ENCODE measurements around the gene EBPL. TPM values are rescaled to one million over a fixed set of nuclear protein-coding genes. Genes with fewer than 3 reads are reported as not detected.

EBPL gene
- total and polyA plus RNA-seq, 9 of the 15 experiments (the other 6 are each of a cell fraction or from before 2014, with no cell fraction given): 5.2 to 68.3 (median 43.0) TPM

GRCh38 chr13:49641801-49642291, 49.4 kb downstream of the EBPL start (continued):
- TF ChIP-seq ZZZ3 (IDR thresholded peaks at IDR 0.05) (no peak), HMG20A (CRISPR knock-in tag; conservative IDR thresholded peaks at IDR 0.05) (no peak), NCOA2 (IDR thresholded peaks at IDR 0.05; ENCODE audit: partially characterized antibody in 2 of 2) (no peak), ZFX (CRISPR knock-in tag; IDR thresholded peaks at IDR 0.05) (peak; percentile 24; the same call in 1 of the 2 replicates), CHAMP1 (IDR thresholded peaks at IDR 0.05) (no peak), ZNF253 (CRISPR knock-in tag; conservative IDR thresholded peaks at IDR 0.05) (no peak), BRF2 (IDR thresholded peaks at IDR 0.05; ENCODE audit: borderline replicate concordance, insufficient read depth, insufficient read length) (no peak), KLF10 (CRISPR knock-in tag; IDR thresholded peaks at IDR 0.05) (no peak), SOX6 (IDR thresholded peaks at IDR 0.05) (peak; percentile 52; the same call in 1 of the 2 replicates), YY1 (IDR thresholded peaks at IDR 0.05; ENCODE audit: borderline replicate concordance in 1 of 3, control insufficient read depth in 1 of 3, extremely low read depth in 1 of 3, insufficient read depth in 3 of 3, insufficient read length in 1 of 3, insufficient replicate concordance in 2 of 3, low read depth in 1 of 3, low read length in 2 of 3) (no peak), SMAD4 (CRISPR knock-in tag; conservative IDR thresholded peaks at IDR 0.05) (no peak), POLR2A (conservative IDR thresholded peaks at IDR 0.05) (no peak), BACH1 (tag; IDR thresholded peaks at IDR 0.05) (no peak; the same call in 1 of the 2 replicates), ZNF699 (CRISPR knock-in tag; IDR thresholded peaks at IDR 0.05; ENCODE audit: insufficient replicate concordance) (no peak), NR1H2 (CRISPR knock-in tag; IDR thresholded peaks at IDR 0.05) (no peak), MAFG (tag; conservative IDR thresholded peaks at IDR 0.05) (0 out of 2 replicates have a peak, but pooled peaks have one; percentile 23), WHSC1 (IDR thresholded peaks at IDR 0.05; ENCODE audit: low read length) (no peak), XRCC4 (IDR thresholded peaks at IDR 0.05; ENCODE audit: extremely low read depth, insufficient read depth, insufficient read length) (no peak), E2F3 (CRISPR knock-in tag; IDR thresholded peaks at IDR 0.05) (no peak), SPI1 (IDR thresholded peaks at IDR 0.05; ENCODE audit: borderline replicate concordance, low read depth, low read length) (no peak), LEF1 (IDR thresholded peaks at IDR 0.05) (peak; percentile 23; the same call in 1 of the 2 replicates), BRD4 (IDR thresholded peaks at IDR 0.05) (no peak), CEBPB (tag; IDR thresholded peaks at IDR 0.05) (peak; percentile 93)
- TF ChIP-seq, protein P1, sequence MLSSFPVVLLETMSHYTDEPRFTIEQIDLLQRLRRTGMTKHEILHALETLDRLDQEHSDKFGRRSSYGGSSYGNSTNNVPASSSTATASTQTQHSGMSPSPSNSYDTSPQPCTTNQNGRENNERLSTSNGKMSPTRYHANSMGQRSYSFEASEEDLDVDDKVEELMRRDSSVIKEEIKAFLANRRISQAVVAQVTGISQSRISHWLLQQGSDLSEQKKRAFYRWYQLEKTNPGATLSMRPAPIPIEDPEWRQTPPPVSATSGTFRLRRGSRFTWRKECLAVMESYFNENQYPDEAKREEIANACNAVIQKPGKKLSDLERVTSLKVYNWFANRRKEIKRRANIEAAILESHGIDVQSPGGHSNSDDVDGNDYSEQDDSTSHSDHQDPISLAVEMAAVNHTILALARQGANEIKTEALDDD (IDR thresholded peaks at IDR 0.05): no peak
- TF ChIP-seq, protein P2, sequence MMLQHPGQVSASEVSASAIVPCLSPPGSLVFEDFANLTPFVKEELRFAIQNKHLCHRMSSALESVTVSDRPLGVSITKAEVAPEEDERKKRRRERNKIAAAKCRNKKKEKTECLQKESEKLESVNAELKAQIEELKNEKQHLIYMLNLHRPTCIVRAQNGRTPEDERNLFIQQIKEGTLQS (IDR thresholded peaks at IDR 0.05): peak; percentile 78
- TF ChIP-seq, protein P2 (CRISPR knock-in tag; conservative IDR thresholded peaks at IDR 0.05): no peak
